Inflammatory macrophage (primary cell): ENCODE data around the gene MCTP2.
"Not testable (repeated sequence)": the region's sequence is repeated elsewhere in the genome, so short reads cannot be mapped to it uniquely, and the experiment has no call there.

ENCODE experiments used
- DNase-seq, 2 donors: peaks; one replicate each; pipeline ENCODE4 v3.0.0-alpha.2; 2020 to 2022

Gene MCTP2

GRCh38 chr15:94236608-94237007 is 5.2 kb downstream of the MCTP2 start:
- DNase-seq = no peak

- no peak for DNase-seq
Observed at GRCh38 chr15:94237903-94238302, 6.5 kb downstream of the MCTP2 start.

GRCh38 chr15:94238539-94239118 is 7.3 kb downstream of the MCTP2 start:
- DNase-seq = no peak

- no peak for DNase-seq
Observed at GRCh38 chr15:94239474-94239873, 8.1 kb downstream of the MCTP2 start.

- no peak for DNase-seq
Observed at GRCh38 chr15:94240480-94240879, 9.1 kb downstream of the MCTP2 start.

- no peak for DNase-seq
Observed at GRCh38 chr15:94242257-94242656, 10.9 kb downstream of the MCTP2 start.

GRCh38 chr15:94243003-94243402 is 11.6 kb downstream of the MCTP2 start:
- not testable (repeated sequence) for DNase-seq

- no peak for DNase-seq
Observed at GRCh38 chr15:94243418-94243817, 12.1 kb downstream of the MCTP2 start.

GRCh38 chr15:94246016-94246415 is 14.7 kb downstream of the MCTP2 start:
- DNase-seq = no peak

- no peak for DNase-seq
Observed at GRCh38 chr15:94247789-94248638, 16.7 kb downstream of the MCTP2 start.

- no peak for DNase-seq
Observed at GRCh38 chr15:94250801-94251200, 19.4 kb downstream of the MCTP2 start.

GRCh38 chr15:94252223-94252766 is 20.9 kb downstream of the MCTP2 start:
- DNase-seq = no peak

- no peak for DNase-seq
Observed at GRCh38 chr15:94252906-94253491, 21.6 kb downstream of the MCTP2 start.

- DNase-seq = no peak
Observed at GRCh38 chr15:94253742-94254141, 22.4 kb downstream of the MCTP2 start.

- no peak for DNase-seq
Observed at GRCh38 chr15:94255540-94255939, 24.2 kb downstream of the MCTP2 start.

GRCh38 chr15:94256511-94256910 is 25.1 kb downstream of the MCTP2 start:
- peak in 1 of 2 donors; percentile 17 for DNase-seq

- not testable (repeated sequence) for DNase-seq
Observed at GRCh38 chr15:94257776-94258175, 26.4 kb downstream of the MCTP2 start.

- DNase-seq = no peak
Observed at GRCh38 chr15:94258246-94258645, 26.9 kb downstream of the MCTP2 start.

- DNase-seq = peak in 1 of 2 donors; percentile 43
Observed at GRCh38 chr15:94259121-94259751, 27.9 kb downstream of the MCTP2 start.

- DNase-seq = no peak
Observed at GRCh38 chr15:94259863-94260262, 28.5 kb downstream of the MCTP2 start.

- DNase-seq = no peak
Observed at GRCh38 chr15:94262201-94262600, 30.8 kb downstream of the MCTP2 start.

GRCh38 chr15:94263341-94264273 is 32.2 kb downstream of the MCTP2 start:
- no peak for DNase-seq
